NCI-H748 treated with DMSO at 0.1 percent for 48 hours (cell line): ENCODE measurements around the gene CDY1.
"Not testable (repeated sequence)": the region's sequence is repeated elsewhere in the genome, so short reads cannot be mapped to it uniquely, and the experiment has no call there.

Source experiments
- DNase-seq: peaks from one replicate; lab custom pipeline; 2025; lab: John Stamatoyannopoulos, UW

CDY1 gene

GRCh38 chrY:25621817-25622216 is at the start of gene CDY1:
Gene CDY1, plus strand, starts transcription at chrY:25622117. Its CDS starts 326 bp downstream, at chrY:25622443.
- not testable (repeated sequence) for DNase-seq

GRCh38 chrY:25593336-25593735 is 28.6 kb upstream of the CDY1 start:
- DNase-seq: not testable (repeated sequence)

GRCh38 chrY:25620209-25620608 is 1.7 kb upstream of the CDY1 start:
- DNase-seq: not testable (repeated sequence)

- DNase-seq: not testable (repeated sequence)
Observed at GRCh38 chrY:25626524-25626923, 4.6 kb downstream of the CDY1 start.

- DNase-seq: not testable (repeated sequence)
Observed at GRCh38 chrY:25630383-25631112, 8.6 kb downstream of the CDY1 start.

GRCh38 chrY:25639852-25640251 is 17.9 kb downstream of the CDY1 start:
- not testable (repeated sequence) for DNase-seq

- DNase-seq: not testable (repeated sequence)
Observed at GRCh38 chrY:25643024-25643915, 21.4 kb downstream of the CDY1 start.
